ENCODE results near the gene GPR3.

- TF ChIP-seq CTCF (IDR thresholded peaks at IDR 0.05) (no peak), PHF8 (IDR thresholded peaks at IDR 0.05; ENCODE audit: borderline replicate concordance, low read depth) (no peak), SREBF2 (IDR thresholded peaks at IDR 0.05) (no peak), POLR2A (IDR thresholded peaks at IDR 0.05; ENCODE audit: low read length) (no peak), JUN (IDR thresholded peaks at IDR 0.05) (no peak), HDAC2 (IDR thresholded peaks at IDR 0.05) (no peak), USF2 (IDR thresholded peaks at IDR 0.05) (no peak), EP300 (IDR thresholded peaks at IDR 0.05) (no peak), MAZ (IDR thresholded peaks at IDR 0.05; ENCODE audit: borderline replicate concordance, low read depth, low read length) (no peak)
Measured at GRCh38 chr1:27439150-27439549, 46.7 kb downstream of the GPR3 start.

All from A549 (cell line).